ENCODE data around the gene OTC.

The OTC gene

GRCh38 chrX:38458071-38458470 lies 105.7 kb downstream of the OTC start:
- POLR2A ChIA-PET = no interaction called here
- CTCF ChIA-PET = no interaction called here
- no peak for DNase-seq (ENCODE audit: extremely low spot score)
- TF ChIP-seq, protein P1, sequence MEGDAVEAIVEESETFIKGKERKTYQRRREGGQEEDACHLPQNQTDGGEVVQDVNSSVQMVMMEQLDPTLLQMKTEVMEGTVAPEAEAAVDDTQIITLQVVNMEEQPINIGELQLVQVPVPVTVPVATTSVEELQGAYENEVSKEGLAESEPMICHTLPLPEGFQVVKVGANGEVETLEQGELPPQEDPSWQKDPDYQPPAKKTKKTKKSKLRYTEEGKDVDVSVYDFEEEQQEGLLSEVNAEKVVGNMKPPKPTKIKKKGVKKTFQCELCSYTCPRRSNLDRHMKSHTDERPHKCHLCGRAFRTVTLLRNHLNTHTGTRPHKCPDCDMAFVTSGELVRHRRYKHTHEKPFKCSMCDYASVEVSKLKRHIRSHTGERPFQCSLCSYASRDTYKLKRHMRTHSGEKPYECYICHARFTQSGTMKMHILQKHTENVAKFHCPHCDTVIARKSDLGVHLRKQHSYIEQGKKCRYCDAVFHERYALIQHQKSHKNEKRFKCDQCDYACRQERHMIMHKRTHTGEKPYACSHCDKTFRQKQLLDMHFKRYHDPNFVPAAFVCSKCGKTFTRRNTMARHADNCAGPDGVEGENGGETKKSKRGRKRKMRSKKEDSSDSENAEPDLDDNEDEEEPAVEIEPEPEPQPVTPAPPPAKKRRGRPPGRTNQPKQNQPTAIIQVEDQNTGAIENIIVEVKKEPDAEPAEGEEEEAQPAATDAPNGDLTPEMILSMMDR (IDR thresholded peaks at IDR 0.05; ENCODE audit: control extremely low read depth, extremely low read depth, low read depth, missing control alignments) = no peak

- ChIA-PET POLR2A (no interaction called here), CTCF (no interaction called here)
- DNase-seq (ENCODE audit: extremely low spot score) = no peak
- TF ChIP-seq, protein P1 (IDR thresholded peaks at IDR 0.05; ENCODE audit: control extremely low read depth, extremely low read depth, low read depth, missing control alignments) = no peak
Measured at GRCh38 chrX:38462257-38462656, 109.9 kb downstream of the OTC start.

- no peak for DNase-seq (ENCODE audit: extremely low spot score)
- POLR2A ChIA-PET = no interaction called here
- TF ChIP-seq, protein P1 (IDR thresholded peaks at IDR 0.05; ENCODE audit: control extremely low read depth, extremely low read depth, low read depth, missing control alignments) = no peak
- CTCF ChIA-PET = interaction anchor here (0.8 kb wide), 1 partner anchor 9 kb away, joined by 3 read pairs; no protein-coding TSS in a partner anchor
Measured at GRCh38 chrX:38465686-38466085, 113.3 kb downstream of the OTC start.

DNA sequence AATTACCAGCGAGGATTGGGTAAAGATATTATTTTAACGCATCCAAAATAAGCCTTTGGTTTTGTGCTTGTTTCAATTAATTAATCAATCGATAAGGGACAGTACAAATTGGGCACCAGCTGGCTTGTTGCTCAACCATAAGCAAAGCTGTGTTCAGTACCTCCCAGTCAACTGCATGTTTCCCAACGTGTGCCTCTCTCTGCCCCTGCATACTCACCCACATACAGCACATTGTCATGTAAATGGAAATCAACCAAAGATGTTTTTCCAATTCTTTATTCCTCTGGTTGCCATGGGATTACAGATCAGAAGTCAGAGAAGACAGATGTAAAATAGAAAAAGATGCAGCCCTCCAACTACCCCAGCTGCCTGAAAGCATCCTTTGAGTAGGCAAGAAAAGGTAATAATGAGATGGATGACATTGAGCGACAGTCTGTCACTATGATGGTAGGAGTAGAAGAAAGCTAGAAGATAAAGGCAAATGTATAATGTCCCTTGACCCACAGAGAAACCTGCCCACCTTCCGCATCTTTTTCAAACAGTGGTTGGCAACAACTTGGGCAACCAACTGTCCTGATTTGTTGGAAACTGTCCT lies 116.3 kb downstream of the OTC start:
- no peak for DNase-seq (ENCODE audit: extremely low spot score)
- ChIA-PET CTCF (no interaction called here), POLR2A (no interaction called here)
- TF ChIP-seq, protein P1 (IDR thresholded peaks at IDR 0.05; ENCODE audit: control extremely low read depth, extremely low read depth, low read depth, missing control alignments) = no peak

Data from GM10248 (cell line).